Measurements from ENCODE around the gene NXPH1.

GRCh38 chr7:8491106-8491505, 57.7 kb downstream of the NXPH1 start:
- TF ChIP-seq POLR2A (IDR thresholded peaks at IDR 0.05; ENCODE audit: low read depth, low read length), result no peak
- no peak for TF ChIP-seq POLR2AphosphoS5 (IDR thresholded peaks at IDR 0.05; ENCODE audit: low read depth, low read length)
- no peak for TF ChIP-seq TAF1 (IDR thresholded peaks at IDR 0.05; ENCODE audit: low read depth, low read length)
- TF ChIP-seq SPI1 (IDR thresholded peaks at IDR 0.05; ENCODE audit: low read depth, low read length), result no peak
- no peak for TF ChIP-seq PAX5 (IDR thresholded peaks at IDR 0.05; ENCODE audit: insufficient read depth, low read length, severe bottlenecking)
- no peak for TF ChIP-seq POU2F2 (IDR thresholded peaks at IDR 0.05; ENCODE audit: low read depth, low read length)
